Chondrocyte (in vitro differentiated cells): Measurements from ENCODE around the gene C1QC. TPM values are rescaled to one million over a fixed set of nuclear protein-coding genes. Genes with fewer than 3 reads are reported as not detected.

ENCODE experiments used
- DNase-seq: peaks from one replicate; pipeline ENCODE4 v3.0.0; 2021; ENCODE audit warnings: mixed read lengths, low spot score
- H3K27ac Mint-ChIP-seq: one replicate; pipeline ENCODE4 v1.8.0; 2021; ENCODE audit warnings: mild to moderate bottlenecking, moderate library complexity, mixed read lengths; ENCODE audit not compliant: unreplicated experiment
- H3K27me3 Mint-ChIP-seq: 2 replicates; pipeline ENCODE4 v1.8.0; 2021; ENCODE audit warnings: low read depth, mixed read lengths
- H3K36me3 Mint-ChIP-seq: 2 replicates; pipeline ENCODE4 v1.8.0; 2021; ENCODE audit warnings: low read depth, mixed read lengths
- H3K4me1 Mint-ChIP-seq: 2 replicates; pipeline ENCODE4 v1.8.0; 2021; ENCODE audit warnings: low read depth, mild to moderate bottlenecking, mixed read lengths
- H3K4me3 Mint-ChIP-seq: one replicate; pipeline ENCODE4 v1.8.0; 2021; ENCODE audit warnings: mild to moderate bottlenecking, moderate library complexity, mixed read lengths; ENCODE audit not compliant: unreplicated experiment
- H3K9me3 Mint-ChIP-seq: 2 replicates; pipeline ENCODE4 v1.8.0; 2021; ENCODE audit warnings: low read depth, mixed read lengths
- total RNA-seq: library from RNA; stranded (reverse); gene quantifications from 3 replicates; pipeline ENCODE4 v1.2.1, GENCODE V29; 2021
- TF ChIP-seq, protein P1 (sequence below): fragments of 200-600 bp; sonication (generic); IDR thresholded peaks from 2 replicates; pipeline ENCODE4 v1.5.0; 2021; ENCODE audit warnings: antibody characterized with exemption, mild to moderate bottlenecking, moderate library complexity

The C1QC gene
- total RNA-seq, 1 donor from 2014 or later = not detected

DNA sequence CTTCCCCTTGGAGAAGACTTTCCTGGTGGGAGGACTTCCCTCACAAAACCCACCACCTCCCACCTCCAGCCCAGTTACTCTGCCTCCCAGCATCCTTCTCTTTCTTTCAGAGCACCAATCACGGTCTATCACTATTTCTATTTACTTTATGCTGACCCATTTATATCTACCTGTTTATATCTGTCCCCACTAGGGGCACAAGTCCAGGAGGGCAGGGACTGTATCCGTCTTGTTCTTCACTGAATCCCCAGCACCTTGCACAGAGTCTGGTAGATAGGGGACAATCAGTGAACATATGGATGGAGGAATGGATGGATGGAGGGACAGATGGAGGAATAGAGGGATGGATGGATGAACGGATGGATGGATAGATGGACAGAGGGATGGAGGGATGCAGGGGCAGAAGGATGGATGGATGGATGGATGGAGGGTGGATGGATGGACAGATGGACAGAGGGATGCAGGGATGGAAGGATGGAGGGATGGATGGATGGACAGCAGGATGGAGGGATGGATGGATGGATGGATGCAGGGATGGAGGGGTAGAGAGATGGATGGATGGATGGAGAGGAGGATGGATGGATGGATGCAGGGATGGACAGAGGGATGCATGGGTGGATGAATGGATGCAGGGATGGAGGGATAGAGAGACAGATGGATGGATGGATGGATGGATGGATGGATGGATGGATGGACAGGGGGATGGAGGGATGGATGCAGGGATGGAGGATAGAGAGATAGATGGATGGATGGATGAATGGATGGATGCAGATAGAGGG is 15.1 kb downstream of the C1QC start:
- Mint-ChIP-seq H3K9me3 (no peaks in the 10 kb centered on the region), H3K27me3 (peaks cover 71% of the 10 kb centered on the region), H3K36me3 (peaks cover 2% of the 10 kb centered on the region), H3K4me3 (no peak overlapping the region), H3K27ac (no peak overlapping the region), H3K4me1 (no peaks in the 10 kb centered on the region)
- DNase-seq = no peak
- TF ChIP-seq, protein P1, sequence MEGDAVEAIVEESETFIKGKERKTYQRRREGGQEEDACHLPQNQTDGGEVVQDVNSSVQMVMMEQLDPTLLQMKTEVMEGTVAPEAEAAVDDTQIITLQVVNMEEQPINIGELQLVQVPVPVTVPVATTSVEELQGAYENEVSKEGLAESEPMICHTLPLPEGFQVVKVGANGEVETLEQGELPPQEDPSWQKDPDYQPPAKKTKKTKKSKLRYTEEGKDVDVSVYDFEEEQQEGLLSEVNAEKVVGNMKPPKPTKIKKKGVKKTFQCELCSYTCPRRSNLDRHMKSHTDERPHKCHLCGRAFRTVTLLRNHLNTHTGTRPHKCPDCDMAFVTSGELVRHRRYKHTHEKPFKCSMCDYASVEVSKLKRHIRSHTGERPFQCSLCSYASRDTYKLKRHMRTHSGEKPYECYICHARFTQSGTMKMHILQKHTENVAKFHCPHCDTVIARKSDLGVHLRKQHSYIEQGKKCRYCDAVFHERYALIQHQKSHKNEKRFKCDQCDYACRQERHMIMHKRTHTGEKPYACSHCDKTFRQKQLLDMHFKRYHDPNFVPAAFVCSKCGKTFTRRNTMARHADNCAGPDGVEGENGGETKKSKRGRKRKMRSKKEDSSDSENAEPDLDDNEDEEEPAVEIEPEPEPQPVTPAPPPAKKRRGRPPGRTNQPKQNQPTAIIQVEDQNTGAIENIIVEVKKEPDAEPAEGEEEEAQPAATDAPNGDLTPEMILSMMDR = peak; percentile 28

GRCh38 chr1:22660716-22661241 is 17.3 kb downstream of the C1QC start:
- no peak for DNase-seq
- TF ChIP-seq, protein P1 = no peak
- Mint-ChIP-seq H3K36me3 (peaks cover 2% of the 10 kb centered on the region), H3K4me1 (no peaks in the 10 kb centered on the region), H3K27ac (no peak overlapping the region), H3K4me3 (no peak overlapping the region), H3K9me3 (no peaks in the 10 kb centered on the region), H3K27me3 (peaks cover 63% of the 10 kb centered on the region)

- TF ChIP-seq, protein P1 = no peak
- Mint-ChIP-seq H3K27ac (no peak overlapping the region), H3K36me3 (peaks cover 2% of the 10 kb centered on the region), H3K4me3 (no peak overlapping the region), H3K9me3 (no peaks in the 10 kb centered on the region), H3K4me1 (no peaks in the 10 kb centered on the region), H3K27me3 (peaks cover 53% of the 10 kb centered on the region)
- DNase-seq = no peak
Observed at GRCh38 chr1:22661880-22662279, 18.4 kb downstream of the C1QC start.

DNA sequence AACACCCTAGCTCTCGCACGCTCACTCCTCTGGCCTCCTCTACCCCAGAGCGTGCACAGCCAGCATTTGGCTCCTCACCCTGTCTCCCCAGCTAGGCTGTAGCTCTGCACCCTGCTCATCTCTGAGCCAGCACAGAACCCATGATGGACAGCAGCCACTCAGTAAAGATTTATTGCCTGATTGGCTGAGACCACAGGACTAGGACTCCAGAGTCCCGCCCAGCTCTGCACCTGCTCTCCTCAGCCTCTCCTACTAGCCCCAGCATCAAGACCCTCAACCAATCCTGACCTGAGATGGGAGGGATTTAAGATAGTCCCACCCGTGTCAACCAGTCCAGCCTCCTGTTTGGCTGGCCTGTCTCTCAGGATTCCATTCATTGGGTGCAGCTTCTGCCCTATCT is 18.9 kb downstream of the C1QC start:
- H3K27me3 Mint-ChIP-seq = peaks cover 50% of the 10 kb centered on the region
- H3K27ac Mint-ChIP-seq = no peak overlapping the region
- H3K9me3 Mint-ChIP-seq = no peaks in the 10 kb centered on the region
- DNase-seq = no peak
- peaks cover 2% of the 10 kb centered on the region for H3K36me3 Mint-ChIP-seq
- no peak overlapping the region for H3K4me3 Mint-ChIP-seq
- no peaks in the 10 kb centered on the region for H3K4me1 Mint-ChIP-seq
- TF ChIP-seq, protein P1 = no peak

- H3K27ac Mint-ChIP-seq = no peak overlapping the region
- DNase-seq = no peak
- H3K9me3 Mint-ChIP-seq = no peaks in the 10 kb centered on the region
- TF ChIP-seq, protein P1 = no peak
- H3K27me3 Mint-ChIP-seq = peaks cover 49% of the 10 kb centered on the region
- peaks cover 2% of the 10 kb centered on the region for H3K36me3 Mint-ChIP-seq
- H3K4me1 Mint-ChIP-seq = no peaks in the 10 kb centered on the region
- H3K4me3 Mint-ChIP-seq = no peak overlapping the region
Observed at GRCh38 chr1:22662986-22663408, 19.6 kb downstream of the C1QC start.
